ENCODE measurements around the gene PSMD12.

Gene PSMD12

DNA sequence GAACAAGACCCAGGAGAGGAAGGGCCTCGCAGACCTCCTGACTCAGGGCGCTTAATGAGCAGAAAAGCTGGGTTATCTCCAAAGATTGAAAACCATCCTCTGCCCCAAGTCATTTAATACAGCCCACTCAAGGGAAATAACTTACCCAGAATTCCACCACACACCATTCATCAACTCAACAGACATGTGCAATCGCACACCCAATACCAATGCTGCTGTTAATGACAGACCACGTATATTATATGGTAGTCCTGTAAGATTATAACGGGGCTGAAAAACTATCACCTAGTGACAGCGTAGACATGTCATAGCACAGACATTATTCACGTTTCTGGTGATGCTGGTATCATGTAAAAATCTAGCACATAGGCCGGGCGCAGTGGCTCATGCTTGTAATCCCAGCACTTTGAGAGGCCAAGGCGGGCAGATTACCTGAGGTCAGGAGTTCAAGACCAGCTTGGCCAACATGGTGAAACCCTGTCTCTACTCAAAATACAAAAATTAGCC is 68.9 kb downstream of the PSMD12 start:
- DNase-seq = no peak

DNA sequence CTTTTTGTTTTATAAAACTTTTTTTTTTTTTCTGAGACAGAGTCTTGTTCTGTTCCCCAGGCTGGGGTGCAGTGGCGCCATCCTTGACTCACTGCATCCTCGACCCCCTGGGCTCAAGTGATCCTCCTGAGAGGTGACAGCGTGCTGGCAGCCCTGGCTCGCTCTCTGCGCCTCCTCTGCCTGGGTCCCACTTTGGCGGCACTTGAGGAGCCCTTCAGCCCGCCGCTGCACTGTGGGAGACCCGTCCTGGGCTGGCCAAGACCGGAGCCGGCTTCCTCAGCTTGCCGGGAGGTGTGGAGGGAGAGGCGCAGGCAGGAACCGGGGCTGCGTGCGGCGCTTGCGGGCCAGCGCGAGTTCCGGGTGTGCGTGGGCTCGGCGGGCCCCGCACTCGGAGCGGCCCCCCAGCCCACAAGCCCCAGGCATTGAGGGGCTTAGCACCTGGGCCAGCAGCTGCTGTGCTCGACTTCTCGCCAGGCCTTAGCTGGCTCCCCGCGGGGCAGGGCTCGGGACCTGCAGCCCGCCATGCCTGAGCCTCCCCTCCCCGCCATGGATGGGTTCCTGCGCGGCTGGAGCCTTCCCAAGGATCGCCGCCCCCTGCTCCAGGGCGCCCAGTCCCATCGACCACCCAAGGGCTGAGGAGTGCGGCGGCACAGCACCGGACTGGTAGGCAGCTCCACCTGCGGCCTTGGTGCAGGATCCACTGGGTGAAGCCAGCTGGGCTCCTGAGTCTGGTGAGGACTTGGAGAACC is 71.8 kb downstream of the PSMD12 start:
- DNase-seq = no peak

DNA sequence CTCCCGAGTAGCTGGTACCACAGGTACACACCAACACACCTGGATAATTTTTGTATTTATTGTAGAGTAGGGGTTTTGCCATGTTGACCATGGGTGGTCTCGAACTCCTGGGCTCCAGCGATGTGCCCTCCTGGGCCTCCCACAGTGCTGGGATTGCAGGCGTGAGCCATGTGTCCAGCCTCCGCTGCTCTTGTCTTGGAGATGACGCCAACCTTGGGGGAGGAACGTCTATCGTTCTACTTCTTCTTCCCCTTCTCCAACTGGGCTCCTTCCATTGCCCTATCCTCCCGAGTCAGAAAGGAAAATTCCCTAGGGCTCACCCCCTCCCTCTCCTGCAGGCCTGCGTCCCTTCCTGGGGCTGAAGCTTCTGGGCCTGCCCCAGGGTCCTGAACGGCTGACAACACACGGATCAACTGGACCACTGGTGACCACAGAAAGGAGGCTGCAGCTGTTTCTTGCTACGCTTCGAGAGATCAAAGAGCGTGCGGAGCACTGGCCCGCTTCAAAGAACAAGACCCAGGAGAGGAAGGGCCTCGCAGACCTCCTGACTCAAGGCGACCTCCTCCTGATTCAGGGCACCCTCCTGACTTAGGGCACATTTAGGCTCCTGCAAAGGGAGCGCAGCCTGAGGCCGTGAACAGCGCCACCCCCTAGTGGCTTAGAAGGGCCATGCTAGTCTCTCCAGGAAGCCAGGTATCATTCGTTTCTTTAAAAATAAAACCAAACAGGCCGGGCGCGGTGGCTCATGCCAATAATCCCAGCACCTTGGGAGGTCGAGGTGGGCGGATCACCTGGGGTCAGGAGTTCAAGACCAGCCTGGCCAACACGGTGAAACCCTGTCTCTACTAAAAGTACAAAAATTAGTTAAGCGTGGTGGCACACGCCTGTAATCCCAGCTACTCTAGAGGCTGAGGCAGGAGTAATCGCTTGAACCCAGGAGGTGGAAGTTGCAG is 72.8 kb downstream of the PSMD12 start:
- DNase-seq = peak; percentile 13 to 71

DNA sequence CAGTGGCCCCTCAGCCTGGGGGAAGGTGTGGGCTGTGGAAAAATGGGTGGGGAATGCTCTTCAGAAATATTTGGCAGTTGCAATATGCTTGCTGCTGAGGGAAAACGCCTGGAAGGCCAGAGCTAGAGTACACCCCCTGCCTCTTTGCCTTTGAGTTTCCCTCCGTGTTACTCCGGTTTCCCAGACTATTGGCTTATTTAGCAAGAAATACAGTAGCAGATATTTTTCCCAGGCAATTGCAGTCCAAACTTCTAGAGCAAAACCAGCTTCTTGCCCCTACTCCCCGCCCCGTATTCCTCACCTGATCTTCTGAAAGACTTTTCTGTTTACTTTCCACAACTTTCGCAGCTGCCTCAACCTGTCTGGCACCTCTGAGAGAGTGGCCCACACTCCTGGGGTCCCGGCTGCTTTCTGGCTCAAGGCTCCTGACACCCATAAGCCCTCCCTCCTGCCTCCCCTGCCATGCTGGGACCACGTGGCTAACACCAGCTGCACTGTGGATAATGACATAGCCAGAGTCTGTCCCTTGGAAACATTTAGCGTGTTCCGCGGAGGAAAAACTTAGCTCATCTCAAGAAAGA is 75.6 kb downstream of the PSMD12 start:
- no peak for DNase-seq

DNA sequence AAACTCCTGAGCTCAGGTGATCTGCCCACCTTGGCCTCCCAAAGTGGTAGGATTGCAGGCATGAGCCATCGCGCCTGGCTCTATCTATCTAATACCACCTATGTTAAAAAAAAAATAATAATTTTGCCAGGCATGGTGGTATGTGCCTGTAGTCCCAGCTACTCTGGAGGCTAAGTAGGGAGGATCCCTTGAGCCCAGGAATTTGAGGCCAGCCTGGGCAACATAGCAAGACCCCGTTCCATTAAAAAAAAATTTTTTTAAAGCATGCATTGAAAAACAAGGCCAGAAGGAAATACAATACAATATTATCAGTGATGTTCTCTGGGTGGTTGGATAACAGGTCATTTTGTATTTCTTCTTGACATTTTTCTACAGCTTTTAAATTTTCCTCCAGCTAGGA is 76.1 kb downstream of the PSMD12 start:
- DNase-seq = no peak

DNA sequence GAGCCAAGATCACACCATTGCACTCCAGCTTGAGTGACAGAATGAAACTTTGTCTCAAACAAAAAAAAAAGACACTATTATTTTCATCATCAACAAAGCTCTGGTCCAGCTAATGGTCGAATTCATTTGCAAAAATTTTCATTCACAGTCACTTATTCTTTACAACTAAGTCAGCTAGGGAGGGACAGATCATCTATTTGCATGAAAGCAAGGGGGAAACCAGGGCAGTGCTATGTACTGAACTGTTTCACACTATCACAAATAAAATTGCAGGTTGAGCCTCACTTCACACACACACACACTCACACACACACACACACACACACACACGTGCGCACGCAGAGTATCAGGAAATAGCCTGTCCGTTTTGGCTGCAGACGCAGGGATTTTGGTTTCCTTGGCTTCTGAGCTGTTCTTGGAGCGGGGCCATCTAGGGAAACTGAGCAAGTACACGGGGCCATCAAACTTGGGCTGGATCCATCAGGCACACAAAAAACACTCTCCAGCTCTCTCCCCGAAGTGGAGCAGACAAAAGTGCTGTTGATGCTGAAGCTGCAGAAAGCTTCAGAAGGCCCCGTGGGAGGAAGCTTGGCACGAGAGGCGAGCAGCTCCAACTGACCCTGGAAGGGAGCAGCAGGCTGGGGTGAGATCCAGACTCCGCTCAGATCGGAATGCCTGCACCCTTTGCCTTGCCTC is 77.0 kb downstream of the PSMD12 start:
- DNase-seq = no peak
